Activated CD4-positive, CD25-positive, alpha-beta regulatory T cell (primary cell): Measurements from ENCODE around the gene DDAH1.

Experiments
- DNase-seq, 4 experiments: peaks; one replicate each; lab custom pipeline; 2025; lab: John Stamatoyannopoulos, UW

The DDAH1 gene

DNA sequence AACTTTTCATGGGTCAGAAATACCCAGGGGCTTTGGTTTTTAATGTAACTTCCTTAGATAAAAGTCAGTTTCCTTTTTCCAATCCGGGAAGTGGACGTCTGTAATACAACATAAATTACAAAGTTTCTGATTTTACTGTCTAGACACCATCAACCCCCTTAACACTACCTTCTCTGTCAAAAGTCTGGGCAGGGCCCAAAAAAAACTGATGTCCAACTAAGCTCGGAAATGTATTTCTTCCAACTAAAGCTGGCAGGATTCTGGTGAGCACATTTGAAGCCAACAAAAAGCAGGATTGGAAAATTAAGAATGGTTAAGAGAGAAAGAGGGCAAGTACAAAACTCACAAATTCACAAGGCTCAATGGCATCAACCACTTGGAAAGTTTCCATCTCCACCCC lies 24.3 kb downstream of the DDAH1 start:
- no peak for DNase-seq

DNA sequence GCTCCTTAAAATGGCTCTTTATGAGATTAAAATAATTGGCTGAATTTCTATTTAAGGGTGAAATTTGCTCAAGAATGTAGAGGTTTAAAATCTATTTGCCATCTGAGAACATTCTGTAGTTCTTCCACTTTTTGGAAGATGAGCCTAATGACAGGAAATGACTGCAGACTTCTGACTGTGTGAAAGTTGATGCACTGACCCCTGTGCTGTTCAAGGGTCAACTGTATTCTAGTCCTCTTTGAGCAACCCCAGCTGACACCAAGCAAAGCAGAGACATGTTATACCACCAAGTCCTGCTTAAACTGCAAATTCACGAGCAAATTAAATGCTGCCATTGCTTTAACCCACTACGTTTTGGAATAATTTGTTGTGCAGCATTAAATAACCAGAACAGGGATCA lies 26.6 kb downstream of the DDAH1 start:
- no peak for DNase-seq

DNA sequence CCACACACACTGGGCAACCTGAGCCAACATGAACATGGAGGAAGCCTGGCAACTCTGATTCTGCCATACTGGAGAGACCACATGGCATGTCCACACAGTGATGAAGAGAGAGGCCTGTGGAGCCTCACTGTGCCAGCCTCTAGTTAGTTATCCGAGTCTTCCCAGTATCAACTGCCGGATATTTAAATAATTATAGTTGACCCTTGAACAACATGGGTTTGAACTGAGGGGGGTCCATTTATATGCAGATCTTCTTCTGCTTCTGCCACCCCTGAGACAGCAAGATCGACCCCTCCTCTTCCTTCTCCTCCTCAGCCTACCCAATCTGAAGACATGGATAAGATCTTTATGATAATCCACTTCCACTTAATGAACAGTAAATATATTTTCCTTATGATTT lies 27.8 kb downstream of the DDAH1 start:
- no peak for DNase-seq

DNA sequence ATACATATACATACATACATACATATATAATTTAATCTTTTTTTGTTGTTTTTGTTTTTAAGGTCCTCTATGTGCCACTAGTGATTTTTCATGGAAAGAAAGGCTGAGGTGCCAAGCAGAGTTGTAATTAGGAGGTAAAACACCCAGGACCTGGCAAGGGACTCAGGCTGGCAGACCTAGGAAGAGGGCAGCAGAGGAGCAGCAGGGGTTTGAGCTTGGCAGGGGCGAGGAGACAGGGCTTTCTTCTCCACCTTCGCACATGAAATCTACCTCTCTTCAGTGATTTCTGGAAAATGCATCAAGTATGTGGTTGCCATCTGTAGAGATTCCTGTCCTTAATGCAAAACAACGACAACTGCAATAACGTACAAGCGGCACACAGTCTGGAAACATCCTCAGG lies 31.9 kb downstream of the DDAH1 start:
- no peak for DNase-seq

DNA sequence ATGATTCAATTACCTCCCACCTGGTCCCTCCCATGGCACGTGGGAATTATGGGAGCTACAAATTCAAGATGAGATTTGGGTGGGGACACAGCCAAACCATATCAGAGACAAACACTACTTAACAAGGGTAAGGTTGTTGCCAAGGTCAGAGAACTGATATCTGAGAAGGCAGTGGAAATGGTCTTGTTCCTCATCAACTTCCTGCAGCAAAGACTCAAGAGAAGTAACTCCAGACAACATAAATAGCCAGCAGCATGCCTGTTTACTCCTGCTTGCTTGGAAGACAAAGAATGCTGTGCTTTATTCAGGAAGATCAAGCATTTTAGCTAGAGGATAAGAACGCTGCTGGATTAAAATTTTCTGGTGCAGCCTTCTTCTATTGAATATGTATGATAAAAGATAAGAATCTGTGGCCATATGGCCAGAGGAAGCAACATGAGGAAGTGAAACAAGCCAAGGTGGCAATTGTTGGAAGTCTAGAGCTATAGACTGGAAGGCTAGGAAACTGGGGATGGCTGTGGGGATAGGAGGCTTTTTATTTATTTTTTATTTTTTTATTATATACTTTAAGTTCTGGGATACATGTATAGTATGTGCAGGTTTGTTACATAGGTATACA lies 36.4 kb downstream of the DDAH1 start:
- no peak for DNase-seq

DNA sequence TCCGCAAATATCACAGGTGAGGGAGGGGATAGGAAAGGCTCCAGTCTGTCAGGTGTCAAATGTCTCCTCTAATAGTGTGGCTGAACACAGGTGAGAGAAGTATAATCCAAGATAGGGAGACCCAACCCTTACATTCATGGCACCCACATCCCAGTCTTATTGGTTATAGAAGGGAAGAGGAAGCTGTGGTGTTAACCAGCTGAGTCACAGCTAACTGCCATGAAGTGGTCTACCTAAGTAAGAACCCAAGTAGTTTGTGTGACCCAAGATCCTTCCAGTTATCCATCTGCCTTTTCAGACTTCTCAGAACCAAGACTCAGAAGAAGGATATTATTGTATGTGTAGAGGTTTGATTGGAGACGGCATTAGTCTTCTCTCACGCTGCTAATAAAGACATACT lies 37.1 kb downstream of the DDAH1 start:
- DNase-seq: no peak

DNA sequence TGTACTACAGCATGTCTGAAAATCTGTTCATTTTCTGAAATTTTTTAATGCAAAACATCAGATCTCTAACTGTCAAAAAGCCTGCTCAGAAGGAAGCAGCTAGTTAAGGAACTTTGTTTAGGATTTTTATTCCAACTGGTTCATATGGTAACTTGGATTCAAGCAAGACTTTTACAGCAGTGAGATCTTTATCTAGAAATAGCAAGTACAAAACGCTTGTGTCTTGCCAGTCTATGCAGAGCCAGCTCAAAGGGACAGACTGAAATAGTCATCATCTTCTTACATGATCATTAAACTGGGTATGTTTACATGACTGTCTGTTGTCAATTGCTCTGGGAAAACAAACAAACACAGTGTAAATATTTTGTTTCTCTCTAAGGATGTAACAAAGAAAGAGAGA lies 37.6 kb downstream of the DDAH1 start:
- no peak for DNase-seq

DNA sequence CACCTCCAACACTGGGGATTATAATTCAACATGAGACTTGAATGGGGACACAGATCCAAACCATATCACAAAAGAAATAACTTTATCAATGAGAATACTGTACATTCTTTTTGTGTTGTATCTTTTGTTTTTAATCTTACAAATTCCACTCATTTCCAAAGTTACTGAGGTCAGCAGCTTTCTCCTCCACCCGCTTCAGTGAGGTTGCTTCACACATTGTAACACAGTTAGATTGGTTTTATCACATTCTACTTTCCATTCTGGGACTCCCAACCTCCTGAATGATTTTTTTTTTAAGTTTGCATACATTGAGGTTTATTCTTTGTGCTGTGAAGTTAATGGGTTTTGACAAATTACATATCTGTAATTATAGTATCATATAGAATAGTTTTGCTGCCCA lies 43.8 kb downstream of the DDAH1 start:
- no peak for DNase-seq

DNA sequence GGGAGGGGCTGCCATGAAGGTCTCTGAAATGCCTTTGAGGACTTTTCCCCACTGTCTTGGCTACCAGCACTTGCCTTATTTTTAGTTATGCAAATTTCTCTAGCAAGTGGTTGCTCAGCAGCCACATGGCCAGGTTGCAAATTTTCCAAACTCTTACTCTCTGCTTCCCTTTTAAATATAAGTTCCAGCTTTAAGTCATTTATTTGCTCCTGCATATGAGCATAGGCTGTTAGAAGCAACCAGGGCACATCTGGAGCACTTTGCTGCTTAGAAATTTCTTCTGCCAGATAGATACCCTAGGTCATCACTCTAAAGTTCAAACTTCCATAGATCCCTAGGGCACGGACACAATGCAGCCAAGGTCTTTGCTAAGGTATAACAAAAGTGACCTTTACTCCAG lies 44.8 kb downstream of the DDAH1 start:
- DNase-seq: no peak

DNA sequence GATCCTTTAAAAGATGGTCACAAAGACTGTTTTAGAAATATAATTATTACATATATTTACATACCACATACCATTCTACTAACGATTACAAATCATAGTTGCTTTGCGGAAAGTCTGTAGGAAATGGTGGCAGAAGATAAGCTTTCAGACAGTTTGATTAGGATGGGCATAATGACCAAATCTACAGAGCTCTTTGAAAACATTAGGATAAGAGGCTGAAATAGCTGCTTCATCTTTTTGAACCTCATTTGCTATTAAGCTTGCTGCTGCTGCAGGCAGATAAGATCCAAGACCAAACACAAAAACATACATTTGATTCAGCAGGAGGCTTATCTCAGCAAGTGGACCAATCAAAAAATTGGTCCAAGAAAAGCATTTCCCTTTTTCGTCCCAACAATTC lies 47.1 kb downstream of the DDAH1 start:
- no peak for DNase-seq

DNA sequence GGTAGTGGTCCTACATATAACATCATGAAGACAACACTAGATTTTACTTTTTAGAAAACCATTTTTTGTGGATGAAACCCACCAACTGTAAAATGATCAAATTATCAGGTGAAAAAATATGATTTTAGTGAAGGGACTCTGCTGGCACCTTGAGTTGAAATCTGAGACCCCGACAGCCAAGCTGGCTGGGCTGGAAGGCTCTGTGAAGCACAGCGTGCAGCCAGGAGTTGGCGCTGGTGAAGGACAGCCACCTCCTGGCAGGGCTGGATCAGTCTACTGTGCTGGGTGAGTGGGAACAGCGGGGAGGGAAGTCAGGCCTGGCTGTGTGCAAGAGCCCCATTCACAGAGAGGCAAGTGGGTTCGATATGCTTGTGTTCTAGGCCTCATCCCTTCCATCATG lies 47.9 kb downstream of the DDAH1 start:
- DNase-seq: no peak

DNA sequence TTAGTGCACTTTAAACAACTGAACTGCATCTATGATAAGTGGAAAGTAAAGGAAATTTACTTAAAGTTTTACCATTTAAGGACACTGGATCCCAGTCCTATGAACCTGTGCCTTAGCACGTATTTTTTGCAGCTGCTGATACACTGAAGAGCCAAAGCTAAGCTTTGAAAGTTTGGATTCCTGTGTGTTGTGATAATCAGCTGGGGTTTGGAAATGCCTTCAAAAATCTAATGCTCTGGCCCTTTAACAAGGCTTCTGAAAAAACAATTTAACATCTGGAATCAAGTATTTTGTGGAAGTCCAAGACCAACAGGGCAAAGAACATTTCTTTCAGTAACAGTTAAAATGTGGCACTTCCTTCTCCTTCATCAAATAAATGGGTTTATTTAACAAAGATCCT lies 51.8 kb downstream of the DDAH1 start:
- no peak for DNase-seq

DNA sequence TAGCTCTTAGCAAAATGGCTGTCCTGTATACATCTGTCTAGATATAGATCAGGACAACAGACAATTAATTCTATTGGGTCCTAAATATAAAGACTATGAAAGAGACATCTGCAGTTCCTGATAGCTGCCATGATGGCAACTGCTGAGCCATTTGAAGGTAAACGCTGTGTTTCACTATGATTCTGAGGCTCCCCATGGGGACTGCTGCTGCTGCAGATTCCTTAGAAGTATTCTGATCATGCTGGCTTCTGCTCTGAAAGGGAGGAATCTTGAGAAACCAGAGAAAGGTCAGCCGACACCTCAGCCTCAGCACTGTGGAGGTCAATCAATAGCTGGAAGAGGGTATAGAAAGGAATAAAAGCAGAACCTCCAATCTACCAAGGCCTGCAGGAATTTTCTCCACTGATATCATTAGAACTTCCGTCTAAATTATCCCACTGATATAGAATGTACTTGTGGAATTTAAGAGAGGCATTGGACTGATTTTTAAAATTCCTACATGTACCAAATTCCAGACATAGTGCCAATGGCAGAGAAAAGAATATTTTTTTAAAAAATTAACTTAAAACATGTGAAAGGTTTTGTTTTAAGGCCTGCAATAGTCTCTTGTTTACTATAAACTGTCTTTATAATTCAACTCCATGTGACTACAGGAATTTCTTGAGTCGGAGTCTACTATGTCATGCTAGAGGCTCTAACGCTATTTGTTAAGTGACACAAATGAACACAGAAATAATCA lies 53.2 kb downstream of the DDAH1 start:
- no peak for DNase-seq

DNA sequence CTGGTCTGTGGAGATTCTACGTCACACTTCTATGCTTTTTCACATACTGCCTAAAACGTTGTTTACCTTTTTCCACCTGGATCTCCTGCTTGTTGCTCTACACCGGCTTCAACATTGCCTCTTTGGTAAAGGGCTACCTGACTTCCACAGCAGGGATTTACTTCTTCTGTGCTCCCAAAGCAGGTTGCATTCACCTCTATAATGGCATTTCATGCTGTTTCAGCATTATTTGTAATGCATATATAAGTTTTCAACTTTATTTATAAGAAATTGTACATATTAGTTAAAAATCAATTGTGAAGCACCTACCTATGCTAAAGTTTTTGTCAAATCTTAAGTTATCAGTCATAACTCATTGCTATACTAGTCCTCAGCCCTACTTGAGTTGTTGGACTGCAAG lies 55.4 kb downstream of the DDAH1 start:
- no peak for DNase-seq

DNA sequence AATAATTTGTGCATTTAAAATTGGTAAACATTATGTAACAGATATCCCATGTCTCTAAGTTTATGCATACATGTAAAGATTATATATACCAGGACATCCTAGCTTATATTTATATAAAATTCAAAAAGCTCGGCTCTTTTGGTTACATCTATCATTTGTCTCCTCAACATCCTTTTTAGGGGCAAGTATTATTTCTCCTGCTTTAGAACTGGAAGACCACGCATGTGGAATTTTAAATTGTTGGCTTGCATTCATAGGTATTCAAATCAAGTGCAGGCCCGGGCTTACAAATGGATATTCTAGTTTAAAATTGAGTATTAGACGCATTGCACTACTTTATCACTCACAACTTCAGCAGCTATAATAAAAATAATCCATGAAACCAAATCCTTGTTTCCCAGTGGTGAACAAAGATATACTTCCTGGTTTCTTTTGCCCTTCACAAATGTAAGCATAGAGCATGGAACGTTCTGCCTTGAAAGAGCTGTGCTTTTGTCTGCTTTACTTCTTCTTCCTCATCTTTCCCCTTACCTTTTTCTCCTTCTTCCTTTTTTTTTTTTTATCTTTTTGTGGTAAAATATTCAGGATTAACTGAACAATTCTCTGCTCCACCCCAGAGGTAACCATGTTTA lies 57.1 kb downstream of the DDAH1 start:
- no peak for DNase-seq

DNA sequence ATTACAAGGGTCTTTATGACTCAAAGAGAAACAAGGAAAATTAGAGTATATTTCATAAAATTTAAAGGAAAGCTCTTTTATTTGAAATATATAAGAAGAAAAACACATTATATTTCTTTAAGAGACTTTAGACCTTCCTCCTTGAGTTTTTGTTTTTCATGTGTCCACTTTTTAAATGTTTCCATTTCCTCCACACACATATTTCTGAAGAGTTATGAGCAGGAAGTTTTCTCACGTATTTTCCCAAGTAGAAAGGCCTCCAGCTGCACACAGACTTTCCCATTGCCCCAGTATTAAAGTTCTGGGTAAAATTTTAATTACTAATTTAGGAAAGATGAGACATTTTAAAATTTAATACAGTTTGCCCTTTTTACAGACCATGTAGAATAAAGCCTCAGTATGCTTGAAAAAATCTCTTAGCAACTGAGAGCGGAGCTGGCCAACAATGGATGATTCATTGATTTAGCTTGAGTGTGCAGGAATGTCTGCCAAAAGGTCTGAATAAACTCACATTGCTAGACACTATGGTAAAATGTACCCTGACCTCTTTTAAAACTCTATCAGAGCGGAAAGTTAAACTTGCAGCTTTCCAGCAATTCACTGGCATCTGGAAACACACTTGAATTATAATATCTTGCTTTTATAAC lies 57.9 kb downstream of the DDAH1 start:
- DNase-seq: no peak

DNA sequence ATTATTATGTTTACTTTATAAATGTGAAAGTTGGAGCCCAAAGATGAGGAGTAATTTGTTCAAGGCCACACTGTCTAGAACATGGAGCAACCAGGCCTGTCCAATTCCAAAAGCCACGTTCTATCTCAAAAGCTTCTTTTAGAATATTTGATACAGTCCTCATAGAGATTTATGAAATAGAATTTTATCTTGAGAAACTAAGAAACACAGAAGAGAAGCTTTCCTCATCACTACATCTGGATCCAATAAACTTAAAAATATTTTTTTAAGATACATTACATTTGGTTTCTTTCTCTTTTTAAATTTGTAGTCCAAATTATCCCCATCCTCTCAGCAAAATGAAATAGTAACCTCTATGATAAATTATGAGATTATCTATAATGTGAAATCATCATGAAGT lies 58.9 kb downstream of the DDAH1 start:
- DNase-seq: no peak

DNA sequence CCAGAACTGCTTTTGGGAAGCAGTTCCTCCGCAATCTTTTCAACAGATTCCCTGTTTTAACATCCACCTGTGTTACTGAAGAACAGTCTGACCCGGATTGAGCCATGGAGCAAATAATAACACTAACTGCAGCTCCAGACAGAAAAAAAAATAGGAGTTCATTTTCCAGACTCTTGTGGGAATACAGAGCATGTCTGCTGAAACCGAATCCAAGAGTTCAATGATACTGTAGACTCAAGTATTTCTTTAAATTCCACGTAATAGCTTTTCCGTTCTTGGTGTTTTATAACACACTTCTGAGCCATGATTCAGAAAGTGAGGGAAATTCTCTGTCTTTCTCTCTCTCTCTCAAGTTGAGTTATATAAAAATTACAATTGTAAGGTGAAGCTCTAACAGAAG lies 60.6 kb downstream of the DDAH1 start:
- DNase-seq: no peak

DNA sequence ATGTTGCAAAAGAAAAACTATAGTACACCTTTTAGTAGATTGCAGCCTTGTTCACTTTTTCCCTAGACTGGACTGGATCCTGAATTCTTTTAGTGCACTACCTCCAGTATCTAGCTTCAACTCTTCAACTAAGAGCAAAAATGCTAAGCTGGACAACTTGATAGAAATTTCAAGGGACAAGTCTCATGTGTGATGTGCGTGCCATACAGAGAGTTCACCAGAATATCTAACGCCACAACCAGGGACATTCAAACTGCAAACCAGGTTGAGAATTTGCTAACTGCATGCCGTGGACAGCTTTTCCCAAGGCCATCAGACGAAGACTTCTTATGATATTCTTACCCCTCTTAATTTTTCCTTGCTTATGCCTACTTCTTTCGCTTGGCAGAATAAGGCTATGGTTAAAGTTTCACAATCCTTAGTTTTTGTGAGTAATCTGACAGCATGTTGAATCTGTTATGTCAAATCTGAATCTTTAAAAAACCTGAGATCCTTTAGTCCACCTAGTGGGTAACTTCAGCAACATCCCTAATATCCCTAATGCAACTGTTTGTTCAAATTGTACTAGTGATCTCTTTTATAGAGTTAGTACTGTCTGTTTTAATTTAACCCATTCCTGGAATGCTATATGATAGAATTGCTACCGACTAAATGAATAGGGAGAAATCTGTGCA lies 66.4 kb downstream of the DDAH1 start:
- no peak for DNase-seq

DNA sequence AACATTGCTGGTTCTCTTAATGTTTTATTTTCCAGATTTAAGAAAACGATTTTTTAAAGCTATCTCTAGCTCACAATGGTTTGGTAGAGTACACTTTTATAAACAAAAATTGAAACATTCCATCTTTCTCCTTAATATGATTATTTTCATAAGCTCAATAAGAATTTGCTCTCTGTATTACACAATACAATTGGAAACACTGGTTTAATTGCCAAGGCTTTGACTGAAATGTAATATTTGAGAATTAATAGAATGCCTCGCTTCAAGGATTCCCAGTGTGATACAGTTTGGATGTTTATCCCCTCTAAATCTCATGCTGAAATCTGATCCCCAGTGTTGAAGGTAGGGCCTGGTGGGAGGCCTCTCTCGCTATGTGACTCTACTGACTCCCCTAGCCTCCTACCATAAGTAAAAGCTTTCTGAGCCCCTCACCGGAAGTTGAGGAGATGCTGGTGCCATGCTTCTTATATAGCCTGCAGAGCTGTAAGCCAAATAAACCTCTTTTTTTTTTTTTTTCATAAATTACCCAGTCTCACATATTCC lies 67.4 kb downstream of the DDAH1 start:
- DNase-seq: no peak

DNA sequence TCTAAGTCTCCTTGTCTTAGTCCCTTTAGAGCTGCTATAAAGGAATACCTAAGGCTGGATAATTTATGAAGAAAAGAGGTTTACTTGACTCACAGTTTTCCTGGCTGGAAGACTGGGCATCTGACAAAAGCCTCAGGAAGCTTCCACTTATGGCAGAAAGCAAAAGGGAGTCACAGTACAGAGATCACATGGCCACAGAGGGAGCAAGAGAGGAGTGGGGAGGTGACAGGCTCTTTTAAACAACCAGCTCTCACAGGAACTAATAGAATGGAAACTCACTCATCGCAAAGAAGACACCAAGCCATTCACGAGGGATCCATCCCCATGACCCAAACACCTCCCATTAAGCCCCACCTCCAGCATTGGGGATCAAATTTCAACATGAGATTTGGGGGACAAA lies 68.8 kb downstream of the DDAH1 start:
- DNase-seq: no peak

DNA sequence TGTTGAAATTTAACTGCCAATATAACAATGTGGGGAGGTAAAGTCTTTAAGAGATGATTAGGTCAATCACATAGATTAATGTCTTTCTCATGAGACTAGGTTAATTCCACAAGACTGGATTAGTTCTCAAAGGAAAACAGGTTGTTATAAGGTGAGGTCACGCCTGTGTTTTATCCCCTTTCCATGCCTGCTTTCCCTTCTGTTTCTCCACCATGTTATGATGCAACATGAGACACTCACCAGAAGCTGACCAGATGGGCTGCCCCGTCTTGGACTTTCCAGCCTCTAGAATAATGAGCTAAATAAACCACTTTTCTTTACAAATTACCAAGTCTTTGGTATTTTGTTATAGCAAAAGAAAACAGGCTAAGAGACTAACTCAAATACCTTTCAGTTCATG lies 70.8 kb downstream of the DDAH1 start:
- no peak for DNase-seq
